ENCODE measurements around the gene EIF4EBP2.

DNA sequence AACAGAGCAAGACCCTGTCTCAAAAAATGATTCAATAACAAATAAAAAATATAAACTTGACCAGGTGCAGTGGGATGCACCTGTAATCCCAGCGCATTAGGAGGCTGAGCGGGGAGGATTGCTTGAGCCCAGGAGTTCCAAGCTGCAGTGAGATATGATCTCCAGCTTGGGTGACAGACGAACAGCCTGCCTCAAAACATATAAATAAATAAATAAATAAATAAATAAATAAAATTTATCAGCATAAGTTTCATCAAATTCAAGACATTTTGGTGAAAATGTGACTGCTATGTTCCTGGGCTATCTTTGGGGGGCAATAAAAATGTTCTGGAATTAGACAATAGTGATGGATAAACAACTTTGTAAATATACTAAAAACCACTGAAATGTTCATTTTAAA is 4.8 kb upstream of the EIF4EBP2 start:
- TF ChIP-seq, protein P1, sequence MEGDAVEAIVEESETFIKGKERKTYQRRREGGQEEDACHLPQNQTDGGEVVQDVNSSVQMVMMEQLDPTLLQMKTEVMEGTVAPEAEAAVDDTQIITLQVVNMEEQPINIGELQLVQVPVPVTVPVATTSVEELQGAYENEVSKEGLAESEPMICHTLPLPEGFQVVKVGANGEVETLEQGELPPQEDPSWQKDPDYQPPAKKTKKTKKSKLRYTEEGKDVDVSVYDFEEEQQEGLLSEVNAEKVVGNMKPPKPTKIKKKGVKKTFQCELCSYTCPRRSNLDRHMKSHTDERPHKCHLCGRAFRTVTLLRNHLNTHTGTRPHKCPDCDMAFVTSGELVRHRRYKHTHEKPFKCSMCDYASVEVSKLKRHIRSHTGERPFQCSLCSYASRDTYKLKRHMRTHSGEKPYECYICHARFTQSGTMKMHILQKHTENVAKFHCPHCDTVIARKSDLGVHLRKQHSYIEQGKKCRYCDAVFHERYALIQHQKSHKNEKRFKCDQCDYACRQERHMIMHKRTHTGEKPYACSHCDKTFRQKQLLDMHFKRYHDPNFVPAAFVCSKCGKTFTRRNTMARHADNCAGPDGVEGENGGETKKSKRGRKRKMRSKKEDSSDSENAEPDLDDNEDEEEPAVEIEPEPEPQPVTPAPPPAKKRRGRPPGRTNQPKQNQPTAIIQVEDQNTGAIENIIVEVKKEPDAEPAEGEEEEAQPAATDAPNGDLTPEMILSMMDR (optimal IDR thresholded peaks at IDR 0.05 in 1 of 3, IDR thresholded peaks at IDR 0.05 in 1 of 3, conservative IDR thresholded peaks at IDR 0.05 in 1 of 3; ENCODE audit: extremely low read depth in 1 of 3, insufficient read depth in 2 of 3, low read length in 3 of 3): no peak
- no peak for TF ChIP-seq EZH2 (IDR thresholded peaks at IDR 0.05; ENCODE audit: low read length)
